Muscle layer of duodenum (tissue), 2 donors: ENCODE data around the gene LDHB.

Source experiments
- H3K27ac ChIP-seq: one replicate; pipeline ENCODE4 v1.7.0; 2013; ENCODE audit warnings: mild to moderate bottlenecking, low read length
- H3K27me3 ChIP-seq: one replicate; pipeline ENCODE4 v1.7.0; 2013; ENCODE audit warnings: low read depth, mild to moderate bottlenecking, control low read depth, low read length
- H3K36me3 ChIP-seq, 2 donors: one replicate each; pipeline ENCODE4 v1.7.0; 2013; ENCODE audit warnings: low read length in 2 of 2, control low read depth in 1 of 2, mild to moderate bottlenecking in 1 of 2; ENCODE audit not compliant: insufficient read depth in 2 of 2, control insufficient read depth in 1 of 2
- H3K4me1 ChIP-seq, 2 donors: one replicate each; pipeline ENCODE4 v1.7.0; 2013; ENCODE audit warnings: low read length in 2 of 2, mild to moderate bottlenecking in 2 of 2, control low read depth in 1 of 2, moderate library complexity in 1 of 2; ENCODE audit not compliant: insufficient read depth in 2 of 2, control insufficient read depth in 1 of 2
- H3K4me3 ChIP-seq, 2 donors: one replicate each; pipeline ENCODE4 v1.7.0; 2013; ENCODE audit warnings: low read length in 2 of 2, low read depth in 1 of 2, mild to moderate bottlenecking in 1 of 2
- H3K9me3 ChIP-seq, 2 donors: one replicate each; pipeline ENCODE4 v1.7.0; 2013; ENCODE audit warnings: low read length in 2 of 2, control low read depth in 1 of 2, mild to moderate bottlenecking in 1 of 2; ENCODE audit not compliant: control insufficient read depth in 1 of 2
- donor health status: healthy.

LDHB gene

GRCh38 chr12:21638054-21638891 lies 19.4 kb downstream of the LDHB start:
- peak overlapping the region; percentile 20 for H3K27ac ChIP-seq
- H3K27me3 ChIP-seq: no peaks in the 10 kb centered on the region
- H3K36me3 ChIP-seq: peaks cover 41 to 50% of the 10 kb centered on the region in 2 donors
- no peak overlapping the region for H3K4me3 ChIP-seq
- no peaks in the 10 kb centered on the region for H3K9me3 ChIP-seq
- H3K4me1 ChIP-seq: peaks cover 0 to 4% of the 10 kb centered on the region in 2 donors

GRCh38 chr12:21634245-21634644 lies 23.4 kb downstream of the LDHB start:
- H3K9me3 ChIP-seq: no peaks in the 10 kb centered on the region
- H3K36me3 ChIP-seq: peaks cover 21 to 34% of the 10 kb centered on the region in 2 donors
- no peak overlapping the region for H3K4me3 ChIP-seq
- no peaks in the 10 kb centered on the region for H3K27me3 ChIP-seq
- H3K27ac ChIP-seq: no peak overlapping the region
- H3K4me1 ChIP-seq: no peaks in the 10 kb centered on the region

- Histone ChIP-seq H3K27ac (no peak overlapping the region), H3K27me3 (no peaks in the 10 kb centered on the region), H3K9me3 (no peaks in the 10 kb centered on the region), H3K36me3 (peaks cover 12 to 20% of the 10 kb centered on the region in 2 donors), H3K4me3 (no peak overlapping the region), H3K4me1 (no peaks in the 10 kb centered on the region)
Measured at GRCh38 chr12:21631367-21631766, 26.3 kb downstream of the LDHB start.

DNA sequence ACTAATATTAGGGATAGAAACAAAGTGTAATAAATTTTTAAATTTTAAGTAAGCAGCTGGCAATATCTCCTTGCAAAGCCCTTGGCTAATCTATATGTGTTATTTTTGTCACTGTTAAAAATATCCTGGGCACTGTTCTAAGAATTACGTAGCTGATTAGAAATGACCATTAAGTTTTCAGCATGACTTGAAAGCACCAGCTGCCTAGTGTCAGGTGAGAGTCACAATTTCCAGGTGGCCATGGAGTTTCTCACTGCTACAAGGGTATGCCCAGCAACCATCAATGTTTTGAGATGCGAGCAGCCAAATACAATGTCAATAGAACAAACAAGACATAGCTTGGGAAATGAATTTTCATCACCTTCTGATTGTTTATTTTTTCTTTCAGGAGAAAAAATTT lies 29.7 kb downstream of the LDHB start:
- Histone ChIP-seq H3K9me3 (no peaks in the 10 kb centered on the region), H3K27ac (no peak overlapping the region), H3K27me3 (no peaks in the 10 kb centered on the region), H3K4me1 (no peaks in the 10 kb centered on the region), H3K36me3 (no peaks in the 10 kb centered on the region), H3K4me3 (no peak overlapping the region)

GRCh38 chr12:21618566-21618965 lies 39.1 kb downstream of the LDHB start:
- no peaks in the 10 kb centered on the region for H3K36me3 ChIP-seq
- H3K27ac ChIP-seq: no peak overlapping the region
- H3K9me3 ChIP-seq: no peaks in the 10 kb centered on the region
- no peaks in the 10 kb centered on the region for H3K4me1 ChIP-seq
- H3K27me3 ChIP-seq: no peaks in the 10 kb centered on the region
- H3K4me3 ChIP-seq: no peak overlapping the region

- H3K4me3 ChIP-seq: no peak overlapping the region
- H3K9me3 ChIP-seq: no peaks in the 10 kb centered on the region
- H3K27me3 ChIP-seq: no peaks in the 10 kb centered on the region
- H3K27ac ChIP-seq: no peak overlapping the region
- H3K4me1 ChIP-seq: no peaks in the 10 kb centered on the region
- no peaks in the 10 kb centered on the region for H3K36me3 ChIP-seq
Measured at GRCh38 chr12:21617030-21617429, 40.6 kb downstream of the LDHB start.

DNA sequence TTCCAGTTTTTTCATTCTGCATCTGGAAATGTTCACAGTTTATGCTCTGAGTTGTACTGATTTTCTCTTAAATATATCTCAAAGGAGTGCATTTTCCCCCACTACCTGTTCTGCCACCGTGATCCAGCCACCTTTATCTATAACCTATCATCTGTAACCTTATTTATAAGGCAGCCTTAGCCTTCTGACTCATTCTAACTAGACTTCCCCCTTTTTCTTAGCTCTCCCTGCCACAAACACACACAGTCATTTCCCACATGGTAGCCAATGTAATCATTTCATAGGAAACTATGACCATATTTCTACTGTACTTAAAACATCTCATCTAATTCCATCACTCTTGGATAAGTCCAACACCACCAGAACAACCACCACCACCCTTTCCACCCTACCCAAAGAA lies 42.2 kb downstream of the LDHB start:
- Histone ChIP-seq H3K4me3 (no peak overlapping the region), H3K4me1 (no peaks in the 10 kb centered on the region), H3K9me3 (no peaks in the 10 kb centered on the region), H3K27me3 (no peaks in the 10 kb centered on the region), H3K27ac (no peak overlapping the region), H3K36me3 (no peaks in the 10 kb centered on the region)

DNA sequence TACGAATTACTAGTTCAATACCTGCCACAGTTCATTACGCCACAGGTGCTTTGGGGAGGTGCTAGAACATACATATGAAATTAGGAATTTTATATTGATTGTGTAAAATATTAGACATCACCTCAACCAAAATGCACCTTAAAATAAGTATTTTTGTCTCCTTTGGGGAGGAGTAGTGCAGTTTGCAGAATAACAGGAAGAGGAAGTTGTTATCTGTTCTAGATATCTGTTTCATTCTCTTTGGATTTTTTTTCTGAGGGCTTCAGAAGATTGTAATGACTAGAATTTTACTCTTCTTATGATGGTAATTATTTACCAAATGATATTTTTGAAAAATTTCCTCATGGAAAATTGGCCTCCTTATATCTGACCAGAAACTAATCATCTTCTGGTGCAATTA lies 43.1 kb downstream of the LDHB start:
- Histone ChIP-seq H3K36me3 (no peaks in the 10 kb centered on the region), H3K4me1 (no peaks in the 10 kb centered on the region), H3K4me3 (no peak overlapping the region), H3K27ac (no peak overlapping the region), H3K9me3 (no peaks in the 10 kb centered on the region), H3K27me3 (no peaks in the 10 kb centered on the region)

- Histone ChIP-seq H3K4me1 (no peaks in the 10 kb centered on the region), H3K9me3 (no peaks in the 10 kb centered on the region), H3K27me3 (no peaks in the 10 kb centered on the region), H3K36me3 (no peaks in the 10 kb centered on the region), H3K27ac (no peak overlapping the region), H3K4me3 (no peak overlapping the region)
Measured at GRCh38 chr12:21613931-21614330, 43.7 kb downstream of the LDHB start.

DNA sequence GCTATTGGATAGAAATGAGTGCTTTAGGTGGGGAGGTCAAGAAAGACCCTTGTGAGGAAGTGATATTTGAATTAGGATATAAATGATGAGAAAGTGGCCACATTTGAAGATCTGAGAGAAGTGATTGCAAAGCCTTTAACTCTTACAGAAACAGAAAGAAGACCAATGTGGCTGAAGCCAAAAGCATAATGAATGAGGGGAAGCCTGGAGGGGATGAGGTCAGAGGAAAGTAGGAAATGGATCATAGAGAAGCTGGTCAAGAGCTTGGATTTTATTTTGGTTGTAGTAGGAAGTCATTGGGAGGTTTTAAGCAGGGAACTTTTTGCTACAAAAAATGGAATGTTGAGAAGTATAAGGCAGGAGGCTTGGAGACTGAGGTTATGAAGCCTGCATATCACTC lies 49.4 kb downstream of the LDHB start:
- Histone ChIP-seq H3K4me1 (no peaks in the 10 kb centered on the region), H3K4me3 (no peak overlapping the region), H3K27ac (no peak overlapping the region), H3K9me3 (no peaks in the 10 kb centered on the region), H3K36me3 (no peaks in the 10 kb centered on the region), H3K27me3 (no peaks in the 10 kb centered on the region)

DNA sequence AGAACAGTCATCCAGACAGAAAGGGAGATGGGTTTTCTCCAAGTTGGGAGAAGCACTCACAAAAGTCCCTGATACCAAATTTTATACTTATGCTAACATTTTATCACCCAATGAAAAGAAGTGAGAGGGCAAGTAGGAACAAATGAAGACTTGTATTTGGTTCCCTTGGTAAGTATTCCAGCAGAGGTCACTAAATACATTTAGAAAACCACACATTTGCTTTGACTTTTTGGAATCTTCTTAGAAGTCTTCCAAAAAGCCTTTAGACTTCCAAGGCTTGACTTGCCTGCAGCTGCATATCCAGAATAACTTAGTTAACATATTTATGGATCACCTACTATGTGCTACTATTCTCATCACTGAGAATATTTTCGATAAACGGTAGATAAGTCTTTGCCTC lies 49.9 kb downstream of the LDHB start:
- Histone ChIP-seq H3K27ac (no peak overlapping the region), H3K4me3 (no peak overlapping the region), H3K4me1 (no peaks in the 10 kb centered on the region), H3K27me3 (no peaks in the 10 kb centered on the region), H3K9me3 (no peaks in the 10 kb centered on the region), H3K36me3 (no peaks in the 10 kb centered on the region)

DNA sequence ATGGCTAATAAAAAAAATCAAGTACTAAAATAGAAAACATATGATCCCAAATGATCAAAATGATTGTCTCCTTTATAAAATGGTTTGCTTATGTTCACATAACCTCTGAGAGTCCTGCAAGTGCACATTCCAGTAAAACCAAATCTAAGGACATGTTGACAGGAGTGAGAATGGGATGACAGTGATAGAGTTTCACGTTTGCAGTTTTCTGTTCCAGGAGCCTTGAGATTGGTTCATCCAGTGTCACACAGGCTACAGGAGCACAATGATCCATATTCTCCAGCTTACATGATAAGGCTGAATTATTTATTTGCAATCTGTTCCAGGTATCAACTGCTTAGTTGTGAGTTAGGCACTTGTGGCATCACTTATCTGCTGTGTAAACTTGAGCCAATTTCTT lies 51.5 kb downstream of the LDHB start:
- H3K36me3 ChIP-seq: no peaks in the 10 kb centered on the region
- no peaks in the 10 kb centered on the region for H3K27me3 ChIP-seq
- no peaks in the 10 kb centered on the region for H3K9me3 ChIP-seq
- no peak overlapping the region for H3K27ac ChIP-seq
- H3K4me3 ChIP-seq: no peak overlapping the region
- H3K4me1 ChIP-seq: no peaks in the 10 kb centered on the region
